Mesenchymal stem cell (in vitro differentiated cells and primary cell): ENCODE data around the gene ARAF.

ENCODE experiments used
- DNase-seq: peaks from one replicate; pipeline ENCODE4 v3.0.0-alpha.2; 2013
- H2AFZ ChIP-seq: one replicate; pipeline ENCODE4 v1.6.1; 2013; ENCODE audit warnings: low read depth, mild to moderate bottlenecking, control low read depth, inconsistent platforms, low read length, moderate library complexity
- H2AK5ac ChIP-seq: 2 replicates; pipeline ENCODE4 v1.6.1; 2013; ENCODE audit warnings: low read length, moderate library complexity, mild to moderate bottlenecking, inconsistent platforms; ENCODE audit not compliant: severe bottlenecking
- H2BK120ac ChIP-seq: one replicate; pipeline ENCODE4 v1.6.1; 2013; ENCODE audit warnings: low read depth, mild to moderate bottlenecking, inconsistent platforms, low read length, moderate library complexity
- H2BK12ac ChIP-seq, 2 experiments: one replicate each; pipeline ENCODE4 v1.6.1; 2013; ENCODE audit warnings: inconsistent platforms in 2 of 2, low read length in 2 of 2, mild to moderate bottlenecking in 2 of 2, moderate library complexity in 2 of 2, control low read depth in 1 of 2
- H2BK15ac ChIP-seq: one replicate; pipeline ENCODE4 v1.6.1; 2013; ENCODE audit warnings: mild to moderate bottlenecking, low read depth, inconsistent platforms; ENCODE audit not compliant: poor library complexity, severe bottlenecking
- H2BK5ac ChIP-seq: 2 replicates; pipeline ENCODE4 v1.6.1; 2013; ENCODE audit warnings: low read depth, mild to moderate bottlenecking, low read length, control low read depth, inconsistent platforms; ENCODE audit not compliant: poor library complexity, severe bottlenecking
- H3K14ac ChIP-seq, 2 experiments: one replicate each; pipeline ENCODE4 v1.6.1; 2013; ENCODE audit warnings: inconsistent platforms in 2 of 2, low read length in 2 of 2, control low read depth in 1 of 2, mild to moderate bottlenecking in 1 of 2, moderate library complexity in 1 of 2
- H3K18ac ChIP-seq, 2 experiments: one replicate each; pipeline ENCODE4 v1.6.1; 2013; ENCODE audit warnings: inconsistent platforms in 2 of 2, low read length in 2 of 2, control low read depth in 1 of 2, low read depth in 1 of 2, mild to moderate bottlenecking in 1 of 2
- H3K23ac ChIP-seq, 2 experiments: one replicate each; pipeline ENCODE4 v1.6.1; 2013; ENCODE audit warnings: inconsistent platforms in 2 of 2, low read length in 2 of 2, mild to moderate bottlenecking in 2 of 2, moderate library complexity in 2 of 2, control low read depth in 1 of 2
- H3K27ac ChIP-seq: 2 replicates; pipeline ENCODE4 v1.5.1; 2013; ENCODE audit warnings: mild to moderate bottlenecking, moderate library complexity, low read length, control low read depth, inconsistent platforms; ENCODE audit not compliant: poor library complexity, severe bottlenecking
- H3K27me3 ChIP-seq, 2 experiments: 2 replicates each; pipeline versions ENCODE4 v1.6.1 to v1.7.0; 2013; ENCODE audit warnings: low read length in 2 of 2, mild to moderate bottlenecking in 2 of 2, moderate library complexity in 2 of 2, control low read depth in 1 of 2, inconsistent platforms in 1 of 2; ENCODE audit not compliant: control insufficient read depth in 1 of 2, insufficient read depth in 1 of 2
- H3K36me3 ChIP-seq, 2 experiments: 2 replicates each; pipeline versions ENCODE4 v1.6.1 to v1.7.0; 2013; ENCODE audit warnings: low read length in 2 of 2, control low read depth in 1 of 2, inconsistent platforms in 1 of 2, low read depth in 1 of 2, mild to moderate bottlenecking in 1 of 2; ENCODE audit not compliant: insufficient read depth in 2 of 2, control insufficient read depth in 1 of 2
- H3K4ac ChIP-seq, 2 experiments: one replicate each; pipeline ENCODE4 v1.6.1; 2013; ENCODE audit warnings: inconsistent platforms in 2 of 2, low read length in 2 of 2, mild to moderate bottlenecking in 2 of 2, moderate library complexity in 2 of 2, control low read depth in 1 of 2, low read depth in 1 of 2
- H3K4me1 ChIP-seq: 2 replicates; pipeline ENCODE4 v1.6.1; 2013; ENCODE audit warnings: low read depth, low read length, control low read depth; ENCODE audit not compliant: control insufficient read depth, insufficient read depth
- H3K4me2 ChIP-seq: 2 replicates; pipeline ENCODE4 v1.6.1; 2013; ENCODE audit warnings: low read length, mild to moderate bottlenecking, inconsistent platforms; ENCODE audit not compliant: poor library complexity, severe bottlenecking
- H3K4me3 ChIP-seq, 2 experiments: 2 replicates each; pipeline versions ENCODE4 v1.5.1 to v1.7.0; 2013; ENCODE audit warnings: low read length in 2 of 2, mild to moderate bottlenecking in 2 of 2, control low read depth in 1 of 2, low read depth in 1 of 2; ENCODE audit not compliant: insufficient read depth in 1 of 2
- H3K79me1 ChIP-seq: replicated peaks from 2 replicates; pipeline ENCODE4 v1.6.1; 2013; ENCODE audit warnings: mild to moderate bottlenecking, control low read depth, low read length, inconsistent platforms; ENCODE audit not compliant: poor library complexity, severe bottlenecking
- H3K9ac ChIP-seq: 2 replicates; pipeline ENCODE4 v1.7.0; 2013; ENCODE audit warnings: mild to moderate bottlenecking, low read length, moderate library complexity
- H3K9me3 ChIP-seq: 2 replicates; pipeline ENCODE4 v1.7.0; 2013; ENCODE audit warnings: mild to moderate bottlenecking, low read length; ENCODE audit not compliant: control insufficient read depth
- H4K8ac ChIP-seq: one replicate; pipeline ENCODE4 v1.6.1; 2013; ENCODE audit warnings: inconsistent platforms, mild to moderate bottlenecking, low read length, moderate library complexity
- H4K91ac ChIP-seq: one replicate; pipeline ENCODE4 v1.6.1; 2013; ENCODE audit warnings: mild to moderate bottlenecking, low read length, inconsistent platforms
- WGBS: methylation state at CpG from one replicate; pipeline ENCODE4 v1.1.7; 2013; ENCODE audit warnings: mixed read lengths; 5-methylcytosine and 5-hydroxymethylcytosine counted together

Gene ARAF

GRCh38 chrX:47611489-47611888 is 50.5 kb downstream of the ARAF start:
- WGBS = 96% methylated on average over 2 of the region's 2 CpGs
- Histone ChIP-seq H3K27me3 (peaks cover 3 to 72% of the 10 kb centered on the region in 2 experiments), H3K27ac (no peak overlapping the region), H3K79me1 (no peaks in the 10 kb centered on the region), H3K9me3 (peaks cover 25% of the 10 kb centered on the region), H3K18ac (no peak overlapping the region), H4K8ac (no peak overlapping the region), H2BK12ac (no peak overlapping the region), H2BK120ac (no peak overlapping the region), H3K4ac (no peak overlapping the region), H3K14ac (no peak overlapping the region), H2BK5ac (no peak overlapping the region), H2AK5ac (no peak overlapping the region), H2BK15ac (no peak overlapping the region), H3K36me3 (no peaks in the 10 kb centered on the region), H3K4me3 (no peak overlapping the region), H3K23ac (no peak overlapping the region), H3K4me1 (no peaks in the 10 kb centered on the region), H2AFZ (no peak overlapping the region), H3K4me2 (no peak overlapping the region), H3K9ac (no peak overlapping the region), H4K91ac (no peak overlapping the region)
- no peak for DNase-seq

GRCh38 chrX:47611926-47612325 is 50.9 kb downstream of the ARAF start:
- Histone ChIP-seq H3K4me1 (no peaks in the 10 kb centered on the region), H3K9me3 (peaks cover 25% of the 10 kb centered on the region), H3K4me3 (no peak overlapping the region), H3K27me3 (peaks cover 3 to 73% of the 10 kb centered on the region in 2 experiments), H3K9ac (no peak overlapping the region), H3K18ac (no peak overlapping the region), H2BK15ac (no peak overlapping the region), H3K4ac (no peak overlapping the region), H2AFZ (no peak overlapping the region), H3K36me3 (no peaks in the 10 kb centered on the region), H2BK5ac (no peak overlapping the region), H3K79me1 (no peaks in the 10 kb centered on the region), H4K91ac (no peak overlapping the region), H3K14ac (no peak overlapping the region), H2AK5ac (no peak overlapping the region), H4K8ac (no peak overlapping the region), H3K4me2 (no peak overlapping the region), H3K27ac (no peak overlapping the region), H3K23ac (no peak overlapping the region), H2BK12ac (no peak overlapping the region), H2BK120ac (no peak overlapping the region)
- no peak for DNase-seq
- WGBS = 86% methylated on average over 2 of the region's 2 CpGs

- Histone ChIP-seq H3K27ac (no peak overlapping the region), H3K4me3 (no peak overlapping the region), H3K79me1 (no peaks in the 10 kb centered on the region), H2AK5ac (no peak overlapping the region), H3K18ac (no peak overlapping the region), H2BK120ac (no peak overlapping the region), H2BK15ac (no peak overlapping the region), H2BK12ac (no peak overlapping the region), H3K36me3 (no peaks in the 10 kb centered on the region), H4K8ac (no peak overlapping the region), H3K4me1 (no peaks in the 10 kb centered on the region), H3K9me3 (peaks cover 25% of the 10 kb centered on the region), H3K9ac (no peak overlapping the region), H3K27me3 (peaks cover 3 to 74% of the 10 kb centered on the region in 2 experiments), H2AFZ (no peak overlapping the region), H3K4me2 (no peak overlapping the region), H3K23ac (no peak overlapping the region), H2BK5ac (no peak overlapping the region), H3K14ac (no peak overlapping the region), H4K91ac (no peak overlapping the region), H3K4ac (no peak overlapping the region)
- no peak for DNase-seq
Observed at GRCh38 chrX:47612418-47612817, 51.4 kb downstream of the ARAF start.

- no peaks in the 10 kb centered on the region for H3K79me1 ChIP-seq
- 92% methylated on average over 8 of the region's 8 CpGs for WGBS
- no peak overlapping the region for H4K91ac ChIP-seq
- DNase-seq = no peak
- no peak overlapping the region for H2BK5ac ChIP-seq
- no peak overlapping the region for H3K27ac ChIP-seq
- no peak overlapping the region for H3K14ac ChIP-seq
- H3K4me2 ChIP-seq = no peak overlapping the region
- H3K27me3 ChIP-seq = peaks cover 10 to 78% of the 10 kb centered on the region in 2 experiments
- no peaks in the 10 kb centered on the region for H3K4me1 ChIP-seq
- H3K23ac ChIP-seq = no peak overlapping the region
- H3K36me3 ChIP-seq = no peaks in the 10 kb centered on the region
- no peak overlapping the region for H3K4me3 ChIP-seq
- H3K9me3 ChIP-seq = peaks cover 25% of the 10 kb centered on the region
- H2BK120ac ChIP-seq = no peak overlapping the region
- no peak overlapping the region for H3K18ac ChIP-seq
- H2BK15ac ChIP-seq = no peak overlapping the region
- H2BK12ac ChIP-seq = no peak overlapping the region
- no peak overlapping the region for H2AFZ ChIP-seq
- no peak overlapping the region for H4K8ac ChIP-seq
- H3K9ac ChIP-seq = no peak overlapping the region
- no peak overlapping the region for H3K4ac ChIP-seq
- H2AK5ac ChIP-seq = no peak overlapping the region
Observed at GRCh38 chrX:47613082-47613481, 52.1 kb downstream of the ARAF start.
